Testis (tissue), 3 donors: Measurements from ENCODE around the gene PFKFB3. TPM values are rescaled to one million over a fixed set of nuclear protein-coding genes. Genes with fewer than 3 reads are reported as not detected.
"Not testable (repeated sequence)": the region's sequence is repeated elsewhere in the genome, so short reads cannot be mapped to it uniquely, and the experiment has no call there.

Experiments used
- DNase-seq: peaks from one replicate; pipeline ENCODE4 v3.0.0-alpha.2; 2019
- H3K27ac ChIP-seq, 2 donors: fragments of 200-600 bp; sonication (generic); one replicate each; pipeline ENCODE4 v1.5.1; 2019
- H3K27me3 ChIP-seq: fragments of 200-600 bp; sonication (generic); one replicate; pipeline ENCODE4 v1.5.1; 2019
- H3K36me3 ChIP-seq: fragments of 200-600 bp; sonication (generic); one replicate; pipeline ENCODE4 v1.5.1; 2017; ENCODE audit warnings: low read depth; ENCODE audit errors: missing control alignments
- H3K4me1 ChIP-seq: fragments of 200-600 bp; sonication (generic); one replicate; pipeline ENCODE4 v1.5.1; 2019
- H3K4me3 ChIP-seq, 2 donors: fragments of 200-600 bp; sonication (generic); one replicate each; pipeline ENCODE4 v1.5.1; 2017 to 2019
- H3K9me3 ChIP-seq: fragments of 200-600 bp; sonication (generic); one replicate; pipeline ENCODE4 v1.5.1; 2017
- CTCF ChIP-seq, 3 experiments: fragments of 450-650 bp in 2 of 3; fragments of 200-600 bp in 1 of 3; sonication (generic) in 1 of 3; IDR thresholded peaks; one replicate each; pipeline ENCODE4 v1.5.1; 2016 to 2019; ENCODE audit warnings: antibody characterized with exemption in 3 of 3, mild to moderate bottlenecking in 2 of 3, moderate library complexity in 1 of 3
- POLR2A ChIP-seq: fragments of 450-650 bp; IDR thresholded peaks from one replicate; pipeline ENCODE4 v1.6.1; 2017; ENCODE audit warnings: antibody characterized with exemption, mild to moderate bottlenecking, moderate library complexity
- WGBS, 2 donors: methylation state at CpG; one replicate each; pipeline ENCODE4 v1.1.5; 2018; 5-methylcytosine and 5-hydroxymethylcytosine counted together
- intact Hi-C: fragments of 100-400 bp; cut with DNase I; formaldehyde crosslinking; loops from one replicate; pipeline ENCODE4 v1.15.1; 2023; ENCODE audit warnings: low total_unique reads
- polyA plus RNA-seq: library from polyadenylated mRNA; stranded (reverse); fragments of 350-450 nt; fragmentation: Illumina TruSeq; extraction: RNeasy Lipid Tissue Mini Kit (QIAGEN cat#74804); gene quantifications from one replicate; pipeline ENCODE4 v1.2.3, GENCODE V29; 2014; ENCODE audit warnings: low read depth, low replicate concordance; ENCODE audit not compliant: insufficient read depth
- total RNA-seq, 2 donors: library from RNA; depleted of rRNA; stranded (reverse); fragments of >200 nt; gene quantifications; one replicate each; pipeline ENCODE4 v1.2.3, GENCODE V29; 2016

The PFKFB3 gene
- total and polyA plus RNA-seq, 3 donors from 2014 or later, result 31.7 to 65.3 (median 53.9) TPM

GRCh38 chr10:6181249-6181648, 21.5 kb upstream of the PFKFB3 start:
- Histone ChIP-seq H3K4me1 (peaks cover 50% of the 10 kb centered on the region), H3K27ac (peak overlapping the region; percentile 10 to 52), H3K9me3 (no peaks in the 10 kb centered on the region), H3K27me3 (no peaks in the 10 kb centered on the region), H3K36me3 (no peaks in the 10 kb centered on the region), H3K4me3 (no peak overlapping the region)
- no peak for TF ChIP-seq CTCF (IDR thresholded peaks at IDR 0.05)
- TF ChIP-seq POLR2A, result no peak
- DNase-seq, result no peak
- 90 to 95% methylated on average over 6 of the region's 6 CpGs for WGBS, 2 donors
- intact Hi-C loops, result no loop called here

- Histone ChIP-seq H3K27me3 (no peaks in the 10 kb centered on the region), H3K4me1 (peaks cover 41% of the 10 kb centered on the region), H3K36me3 (no peaks in the 10 kb centered on the region), H3K9me3 (no peaks in the 10 kb centered on the region), H3K4me3 (no peak overlapping the region), H3K27ac (peak overlapping the region; percentile 47 to 70)
- DNase-seq, result peak; percentile 77
- TF ChIP-seq CTCF (IDR thresholded peaks at IDR 0.05) (no peak), POLR2A (no peak)
- WGBS, 2 donors, result 50 to 63% methylated on average over 2 to 16 of the region's 16 CpGs
- intact Hi-C loops, result no loop called here
These were observed 20.2 kb upstream of the PFKFB3 start for GRCh38 chr10:6182454-6183098.

- Histone ChIP-seq H3K27me3 (no peaks in the 10 kb centered on the region), H3K36me3 (no peaks in the 10 kb centered on the region), H3K4me3 (no peak overlapping the region), H3K27ac (peak overlapping the region; percentile 48 to 63), H3K4me1 (peaks cover 22% of the 10 kb centered on the region), H3K9me3 (no peaks in the 10 kb centered on the region)
- peak; percentile 54 for DNase-seq
- TF ChIP-seq POLR2A (no peak), CTCF (IDR thresholded peaks at IDR 0.05) (no peak)
- WGBS, 2 donors, result 51 to 64% methylated on average over 18 of the region's 18 CpGs
- intact Hi-C loops, result no loop called here
These were observed 17.6 kb upstream of the PFKFB3 start for GRCh38 chr10:6185039-6185716.

DNA sequence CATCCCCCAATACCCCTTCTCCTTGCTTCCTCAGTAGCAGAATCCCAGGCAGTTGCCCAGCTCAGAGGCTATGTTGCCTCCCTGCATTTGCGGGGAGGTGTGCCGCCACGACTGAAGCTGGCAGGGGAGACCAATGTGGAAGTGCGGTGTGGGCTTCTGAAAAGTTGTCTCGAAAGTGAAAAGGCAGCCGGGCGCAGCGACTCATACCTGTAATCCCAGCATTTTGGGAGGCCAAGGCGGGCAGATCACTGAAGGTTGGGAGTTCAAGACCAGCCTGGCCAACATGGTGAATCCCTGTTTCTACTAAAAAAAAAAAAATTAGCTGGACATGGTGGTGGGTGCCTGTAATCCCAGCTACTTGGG, 15.9 kb upstream of the PFKFB3 start:
- intact Hi-C loops, result no loop called here
- no peak for DNase-seq
- TF ChIP-seq POLR2A, result no peak
- Histone ChIP-seq H3K27me3 (no peaks in the 10 kb centered on the region), H3K4me3 (no peak overlapping the region), H3K36me3 (no peaks in the 10 kb centered on the region), H3K9me3 (no peaks in the 10 kb centered on the region), H3K4me1 (peaks cover 22% of the 10 kb centered on the region), H3K27ac (no peak overlapping the region)
- WGBS, 2 donors, result 86 to 95% methylated on average over 9 of the region's 9 CpGs

- no peak for DNase-seq
- TF ChIP-seq POLR2A (no peak), CTCF (IDR thresholded peaks at IDR 0.05) (no peak)
- 93 to 94% methylated on average over 6 of the region's 6 CpGs for WGBS, 2 donors
- H3K27me3 ChIP-seq, result no peaks in the 10 kb centered on the region
- no peak overlapping the region for H3K4me3 ChIP-seq
- no peaks in the 10 kb centered on the region for H3K9me3 ChIP-seq
- H3K36me3 ChIP-seq, result no peaks in the 10 kb centered on the region
- H3K4me1 ChIP-seq, result peaks cover 22% of the 10 kb centered on the region
- intact Hi-C loops, result no loop called here
- no peak overlapping the region for H3K27ac ChIP-seq
These were observed 15.5 kb upstream of the PFKFB3 start for GRCh38 chr10:6187278-6187677.

- H3K9me3 ChIP-seq, DNase-seq, intact Hi-C loops, H3K4me3 ChIP-seq, H3K36me3 ChIP-seq, H3K27ac ChIP-seq, H3K27me3 ChIP-seq: not testable (repeated sequence)
- 80 to 86% methylated on average over 9 of the region's 9 CpGs for WGBS, 2 donors
- peaks cover 22% of the 10 kb centered on the region for H3K4me1 ChIP-seq
These were observed 12.7 kb upstream of the PFKFB3 start for GRCh38 chr10:6190033-6190432.
